Tibial nerve (tissue), 3 donors: ENCODE measurements around the gene USB1.

ENCODE experiments used
- POLR2A ChIP-seq, 2 donors: fragments of 450-650 bp; IDR thresholded peaks; one replicate each; pipeline ENCODE4 v1.6.1; 2017; ENCODE audit warnings: antibody characterized with exemption in 2 of 2, mild to moderate bottlenecking in 2 of 2, moderate library complexity in 2 of 2
- TF ChIP-seq, protein P1 (sequence below), 5 experiments: fragments of 200-600 bp in 3 of 5; fragments of 450-650 bp in 2 of 5; sonication (generic) in 3 of 5; IDR thresholded peaks; one replicate each; pipeline ENCODE4 v1.5.1; 2016 to 2019; ENCODE audit warnings: antibody characterized with exemption in 5 of 5, mild to moderate bottlenecking in 3 of 5, moderate library complexity in 2 of 5

DNA sequence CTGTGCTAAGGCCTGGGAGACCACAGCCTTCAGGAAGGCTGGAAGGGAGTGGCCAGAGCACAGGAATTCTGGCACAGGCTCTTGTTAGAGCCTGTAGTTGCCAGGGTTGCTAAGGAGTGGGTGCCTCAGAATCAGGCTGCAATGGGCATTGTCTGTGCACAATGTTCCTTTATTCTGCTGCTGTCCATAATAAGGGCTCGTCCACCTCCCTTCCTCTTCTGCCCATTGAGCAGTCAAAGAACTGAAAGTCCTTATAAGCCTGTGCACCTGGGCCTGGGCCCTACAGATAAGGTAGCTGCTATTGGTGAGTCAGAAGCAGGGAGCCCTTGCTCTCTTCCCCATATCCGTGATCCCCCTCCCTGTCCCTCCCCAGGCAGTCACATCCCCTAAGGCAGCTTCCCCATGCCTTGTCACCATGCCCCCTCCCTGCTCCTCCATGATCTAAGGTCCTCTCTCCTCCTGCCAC lies 24.8 kb upstream of the USB1 start:
- no peak for TF ChIP-seq POLR2A (IDR thresholded peaks at IDR 0.05)
- TF ChIP-seq, protein P1, sequence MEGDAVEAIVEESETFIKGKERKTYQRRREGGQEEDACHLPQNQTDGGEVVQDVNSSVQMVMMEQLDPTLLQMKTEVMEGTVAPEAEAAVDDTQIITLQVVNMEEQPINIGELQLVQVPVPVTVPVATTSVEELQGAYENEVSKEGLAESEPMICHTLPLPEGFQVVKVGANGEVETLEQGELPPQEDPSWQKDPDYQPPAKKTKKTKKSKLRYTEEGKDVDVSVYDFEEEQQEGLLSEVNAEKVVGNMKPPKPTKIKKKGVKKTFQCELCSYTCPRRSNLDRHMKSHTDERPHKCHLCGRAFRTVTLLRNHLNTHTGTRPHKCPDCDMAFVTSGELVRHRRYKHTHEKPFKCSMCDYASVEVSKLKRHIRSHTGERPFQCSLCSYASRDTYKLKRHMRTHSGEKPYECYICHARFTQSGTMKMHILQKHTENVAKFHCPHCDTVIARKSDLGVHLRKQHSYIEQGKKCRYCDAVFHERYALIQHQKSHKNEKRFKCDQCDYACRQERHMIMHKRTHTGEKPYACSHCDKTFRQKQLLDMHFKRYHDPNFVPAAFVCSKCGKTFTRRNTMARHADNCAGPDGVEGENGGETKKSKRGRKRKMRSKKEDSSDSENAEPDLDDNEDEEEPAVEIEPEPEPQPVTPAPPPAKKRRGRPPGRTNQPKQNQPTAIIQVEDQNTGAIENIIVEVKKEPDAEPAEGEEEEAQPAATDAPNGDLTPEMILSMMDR (IDR thresholded peaks at IDR 0.05): no peak
